RPMI8226 (cell line): ENCODE results near the gene CFAP161.

Source experiments
- DNase-seq: peaks from one replicate; pipeline ENCODE4 v3.0.0-alpha.2; 2015

The CFAP161 gene

DNA sequence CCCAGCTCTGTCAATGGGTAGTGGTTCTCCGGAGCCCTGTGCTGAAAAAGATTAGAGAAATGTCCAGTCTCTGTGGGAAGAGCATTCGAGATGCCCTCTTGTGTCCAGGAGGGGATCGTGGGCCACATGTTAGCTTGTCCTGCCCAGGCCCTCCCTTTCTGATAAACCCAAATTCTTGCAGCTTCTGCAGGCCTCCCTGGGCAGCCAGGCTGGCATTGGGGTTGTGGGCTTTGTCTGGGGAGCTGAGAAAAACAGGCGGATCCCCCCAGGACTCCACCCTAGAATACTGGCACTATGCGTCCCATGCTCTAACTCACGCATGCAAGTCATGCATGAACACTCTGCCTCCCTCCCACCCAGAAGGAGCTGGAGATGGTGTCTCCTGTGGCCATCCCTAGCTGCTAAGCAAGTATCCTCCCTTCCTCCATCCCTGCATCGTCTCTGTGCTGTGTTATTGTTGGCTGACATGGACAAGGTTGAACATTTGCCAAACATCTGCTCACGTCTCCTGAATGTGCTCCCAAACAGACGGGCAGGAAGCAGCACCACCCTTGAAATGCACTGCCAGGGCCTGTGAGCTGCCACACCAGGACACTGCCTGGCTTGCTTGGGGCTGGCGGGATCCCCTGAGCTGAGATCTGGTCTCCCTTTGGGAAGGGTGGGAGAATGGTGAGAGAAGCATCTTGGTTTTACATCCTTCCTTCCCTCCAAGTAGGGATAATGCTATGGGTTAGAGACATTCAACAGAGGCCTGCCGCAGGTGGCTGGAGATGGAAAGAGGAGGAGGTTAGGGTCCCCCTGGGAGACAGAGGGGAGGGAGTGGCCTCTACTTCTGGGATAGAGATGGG lies 26.5 kb downstream of the CFAP161 start:
- DNase-seq, result peak; percentile 45

DNA sequence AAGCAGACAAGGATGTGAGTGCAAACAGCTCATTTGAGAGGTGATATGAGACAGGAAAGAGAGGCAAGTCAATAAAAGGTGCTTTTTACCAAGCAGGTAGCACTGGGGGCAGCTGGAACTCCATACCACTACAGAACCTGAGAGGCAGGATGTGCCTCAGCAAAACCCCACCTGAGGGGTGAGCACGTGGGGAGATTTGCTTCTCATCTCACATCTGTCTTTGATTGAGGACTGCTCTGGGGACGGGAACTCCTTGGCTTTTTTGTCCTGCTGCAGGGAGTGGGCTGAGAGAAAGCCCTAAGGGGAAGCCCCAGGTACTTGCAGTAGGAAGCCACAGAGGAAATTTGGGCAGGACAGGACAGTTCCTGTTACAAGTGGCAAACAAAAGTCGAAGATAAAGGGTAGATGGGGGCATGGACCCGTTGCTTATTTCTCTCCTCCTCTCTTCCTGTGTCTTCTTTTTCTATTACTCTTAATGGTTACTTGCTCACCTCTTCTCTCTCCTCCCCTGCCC lies 27.1 kb downstream of the CFAP161 start:
- DNase-seq, result no peak

DNA sequence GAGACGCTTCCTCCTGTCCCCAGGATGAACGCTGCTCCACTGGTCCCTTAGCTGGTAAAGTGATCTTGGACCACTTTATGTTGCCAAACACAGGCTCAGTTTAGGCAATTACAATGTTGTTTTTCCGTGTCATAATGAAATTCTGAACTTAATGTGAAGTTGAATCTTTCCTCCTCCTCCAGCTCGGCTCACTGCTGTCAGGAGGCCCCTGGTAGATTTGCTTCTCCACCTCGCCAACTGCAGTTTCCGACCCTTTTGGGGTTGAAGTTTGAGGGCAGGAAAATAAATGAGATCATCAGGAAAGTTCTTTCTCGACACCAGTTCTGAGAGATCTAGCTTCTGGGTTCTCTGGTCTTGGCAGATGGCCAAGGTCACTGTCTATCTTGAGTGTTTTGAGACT lies 27.8 kb downstream of the CFAP161 start:
- DNase-seq, result no peak

DNA sequence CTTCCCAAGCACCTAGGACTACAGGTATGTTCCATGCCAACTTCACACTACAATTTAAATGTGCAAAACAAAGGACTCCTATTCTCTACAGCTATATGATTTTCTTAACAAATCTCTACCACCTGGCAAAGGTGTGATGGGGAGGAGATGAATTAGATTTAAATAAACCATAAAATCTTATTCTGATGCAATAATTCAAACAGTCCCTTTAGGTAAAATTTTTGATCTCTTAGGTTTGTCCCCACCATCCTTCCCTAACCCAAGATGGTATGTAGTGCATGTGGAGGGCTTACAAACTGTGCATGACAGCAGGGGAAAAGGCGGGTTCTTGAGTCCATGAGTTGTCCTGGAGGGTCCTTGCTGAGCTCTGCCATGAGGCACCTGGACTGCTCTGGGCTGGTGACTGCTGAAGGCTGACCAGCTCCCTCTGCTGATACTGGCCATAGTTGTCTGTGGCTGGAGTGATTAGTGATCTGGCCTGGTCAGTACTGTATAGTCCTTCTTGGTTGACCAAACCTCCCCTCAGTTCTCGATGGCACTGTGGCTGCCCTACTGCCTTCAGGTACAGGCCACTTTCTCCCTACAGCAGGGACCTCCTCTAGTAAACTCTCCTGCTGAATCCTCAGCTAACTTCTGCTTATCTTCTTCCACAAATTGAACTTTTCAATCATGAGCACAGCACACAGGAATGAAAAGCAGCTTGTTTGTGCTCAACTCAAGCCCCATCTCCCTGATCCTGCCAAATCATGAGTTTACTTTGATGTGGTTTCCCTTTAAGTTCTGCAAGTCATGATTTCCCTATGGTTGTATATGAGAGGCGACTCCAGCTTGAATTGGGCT lies 30.1 kb downstream of the CFAP161 start:
- no peak for DNase-seq

DNA sequence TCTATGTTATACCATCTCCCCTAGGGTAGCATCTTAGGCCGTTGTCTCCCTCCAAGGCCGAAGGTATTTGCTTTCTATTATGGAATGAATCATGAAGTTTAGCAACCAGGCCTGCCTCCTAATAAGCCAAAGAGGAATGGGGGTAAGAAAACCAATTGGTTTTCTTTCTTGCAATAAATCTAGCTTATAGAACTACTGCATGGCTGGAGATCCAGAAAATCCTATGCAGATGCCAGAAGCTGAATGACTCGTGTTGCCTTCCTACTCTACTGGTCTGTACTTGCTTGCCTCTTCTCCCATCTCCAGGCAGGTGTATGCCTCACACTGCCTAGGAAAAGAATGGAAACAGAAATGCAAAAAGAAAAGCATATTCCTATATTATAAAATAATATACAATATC lies 31.5 kb downstream of the CFAP161 start:
- no peak for DNase-seq

DNA sequence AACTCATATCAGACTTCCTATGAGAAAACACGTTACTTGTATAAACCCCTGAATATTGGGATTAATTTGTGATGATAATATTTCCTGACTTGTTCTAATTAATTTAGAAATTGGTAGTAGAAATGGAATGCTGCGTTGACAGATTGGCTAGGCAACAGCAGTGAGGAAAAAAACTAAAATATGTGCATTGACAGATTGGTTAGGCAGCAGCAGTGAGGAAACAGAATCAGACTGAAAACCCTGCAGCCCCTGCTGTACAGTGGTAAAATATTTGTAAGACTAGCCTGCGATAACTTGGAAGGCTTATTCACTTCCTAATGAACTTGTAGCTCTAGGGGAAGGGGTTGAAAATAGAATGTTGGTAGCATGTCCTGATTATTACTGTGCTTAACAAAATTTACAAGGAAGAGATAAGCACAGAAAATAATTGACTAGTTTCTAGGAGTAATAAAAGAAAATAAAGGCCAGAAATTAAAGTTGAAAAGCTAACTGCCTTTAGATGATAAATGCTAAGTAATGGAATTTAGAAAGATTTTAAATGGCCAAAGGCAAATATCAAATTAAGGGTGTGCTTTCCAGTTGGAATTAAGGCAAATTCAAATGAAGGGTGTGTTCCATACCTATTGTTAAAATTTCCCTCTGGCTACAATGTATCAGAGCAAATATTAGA lies 32.7 kb downstream of the CFAP161 start:
- no peak for DNase-seq

DNA sequence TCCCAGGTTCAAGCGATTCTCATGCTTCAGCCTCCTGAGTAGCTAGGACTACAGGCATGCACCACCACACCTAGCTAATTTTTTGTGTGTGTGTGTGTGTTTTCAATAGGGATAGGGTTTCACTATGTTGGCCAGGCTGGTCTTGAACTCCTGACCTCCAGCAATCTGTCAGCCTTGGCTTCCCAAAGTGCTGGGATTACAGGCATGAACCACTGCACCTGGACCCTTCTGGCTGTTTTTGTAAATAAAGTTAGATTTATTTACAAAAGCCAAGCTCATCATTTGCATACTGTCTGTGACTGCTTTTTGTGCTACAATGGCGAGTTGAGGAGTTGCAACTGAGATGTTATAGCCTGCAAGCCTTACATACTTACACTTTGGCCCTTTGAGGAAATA lies 34.1 kb downstream of the CFAP161 start:
- DNase-seq, result no peak

DNA sequence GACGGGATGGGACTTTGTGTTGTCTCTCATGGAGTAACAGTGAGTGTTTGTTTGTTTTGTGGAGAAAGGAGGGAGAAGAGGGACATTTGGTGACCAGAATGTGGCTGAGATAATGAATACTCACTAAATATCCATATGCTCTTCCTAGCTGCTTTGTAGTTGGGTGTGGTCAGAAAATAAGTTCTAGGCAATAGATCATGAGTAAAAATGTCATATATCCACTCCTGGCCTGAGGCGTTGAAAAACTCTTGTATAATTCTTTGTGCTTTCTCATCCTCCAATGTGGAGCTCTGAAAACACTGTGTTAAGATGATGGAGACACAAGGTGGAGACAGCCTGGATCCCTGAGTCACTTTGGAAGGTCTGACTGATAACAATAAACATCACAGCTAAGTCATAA lies 34.6 kb downstream of the CFAP161 start:
- no peak for DNase-seq

DNA sequence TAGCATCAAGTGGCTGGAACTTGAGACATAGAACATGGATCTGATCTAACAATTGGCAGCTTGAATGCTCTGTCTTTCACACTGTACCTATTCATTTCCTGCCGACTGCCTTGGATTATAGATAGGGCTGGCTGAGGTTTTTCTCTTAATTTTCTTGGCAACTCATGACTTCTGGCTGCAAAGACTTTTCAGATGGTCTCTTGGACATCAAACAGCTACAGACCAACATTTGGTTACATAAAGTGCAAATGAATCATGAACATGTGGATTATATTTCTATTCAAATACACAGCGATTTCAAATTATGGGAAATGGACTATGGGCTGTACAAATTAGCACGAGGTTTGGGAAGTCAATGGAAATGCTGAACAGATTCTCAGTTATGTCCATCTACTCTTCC lies 36.4 kb downstream of the CFAP161 start:
- DNase-seq, result no peak

DNA sequence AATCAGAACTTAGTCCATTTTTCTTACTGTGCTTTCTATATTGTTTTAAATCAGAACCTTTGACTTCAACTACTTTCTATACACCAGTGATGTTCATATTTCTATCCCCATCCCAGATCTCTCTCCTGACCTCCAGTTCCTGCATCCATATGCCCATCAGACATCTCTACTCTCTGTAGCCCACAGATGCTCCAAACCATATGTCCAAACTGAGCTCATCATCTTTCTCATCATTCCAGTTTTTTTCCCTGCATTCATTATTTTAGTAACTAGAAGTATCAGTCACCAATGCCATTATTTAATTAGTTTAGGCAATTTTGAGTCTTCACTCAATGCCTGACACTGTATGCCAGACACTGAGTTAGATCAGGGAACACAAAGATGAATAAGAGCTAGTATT lies 37.2 kb downstream of the CFAP161 start:
- no peak for DNase-seq

DNA sequence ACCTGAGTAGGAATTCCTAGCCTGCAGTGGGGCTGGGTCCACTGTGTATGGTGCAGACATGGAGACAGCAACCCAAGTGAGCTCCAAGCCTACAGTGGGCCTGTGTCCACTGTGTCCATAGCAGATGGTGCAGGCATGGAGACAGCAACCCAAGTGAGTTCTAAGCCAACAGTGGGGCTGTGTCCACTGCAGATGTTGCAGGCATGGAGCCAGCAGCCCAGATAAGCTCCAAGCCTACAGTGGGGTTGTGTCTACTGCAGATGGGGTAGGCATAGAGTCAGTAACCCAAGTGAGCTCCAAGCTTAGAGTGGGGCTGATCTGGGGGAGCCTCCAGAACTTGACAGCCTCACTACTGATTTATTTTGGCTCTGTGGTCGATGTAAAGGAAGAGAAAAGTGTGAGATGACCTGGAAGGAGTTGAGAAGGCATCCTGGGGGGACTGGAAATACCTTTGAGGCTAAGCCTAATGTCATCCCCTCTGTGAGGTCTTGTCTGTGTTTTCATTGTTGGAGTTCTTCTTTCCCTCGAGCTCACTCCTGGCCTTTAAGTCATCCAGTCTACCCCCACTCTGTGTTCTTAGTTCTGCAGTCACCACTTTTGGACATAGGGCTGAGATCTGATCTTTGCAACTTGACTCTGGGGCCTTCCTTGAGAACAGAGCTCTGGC lies 40.2 kb downstream of the CFAP161 start:
- DNase-seq, result no peak

DNA sequence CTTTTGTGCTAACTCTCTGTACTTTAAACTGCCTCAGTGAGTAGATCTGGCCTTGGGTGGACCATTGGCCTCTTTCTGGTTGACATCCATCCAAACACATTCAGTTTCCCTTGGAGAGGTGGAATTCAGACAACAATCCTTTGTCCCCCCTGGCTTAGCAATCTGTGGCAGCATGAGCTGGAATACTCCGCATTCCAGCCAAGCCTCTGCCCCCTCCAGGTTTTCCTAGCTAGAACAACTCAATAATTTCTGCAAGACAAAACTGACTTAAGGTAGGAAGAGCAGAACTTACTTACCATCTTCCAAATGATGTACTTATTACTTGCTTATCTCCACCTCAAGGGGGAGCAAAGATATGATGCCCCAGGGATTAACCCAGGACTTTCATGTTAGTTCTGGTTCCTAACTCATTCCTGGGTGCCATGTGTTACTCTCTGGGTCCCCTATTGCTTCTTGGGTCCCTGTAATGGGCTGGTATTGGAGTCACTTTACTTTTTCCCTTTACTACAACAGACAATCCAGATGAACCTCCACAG lies 40.8 kb downstream of the CFAP161 start:
- no peak for DNase-seq

DNA sequence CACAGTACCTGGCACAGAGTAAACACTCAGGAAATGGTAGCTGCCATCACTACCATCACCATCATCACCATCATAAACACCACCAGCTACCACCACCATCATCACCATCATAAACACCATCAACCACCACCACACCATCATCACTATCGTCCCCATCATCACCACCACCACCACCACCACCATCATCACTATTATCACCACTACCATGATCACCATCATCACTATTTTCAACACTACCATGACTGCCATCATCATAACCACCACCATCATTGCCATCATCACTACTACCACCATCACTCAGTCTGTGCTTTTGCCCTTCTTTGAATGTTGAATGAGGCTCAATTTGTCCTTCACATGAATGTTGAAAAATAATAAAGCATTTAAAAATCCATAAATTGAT lies 41.4 kb downstream of the CFAP161 start:
- DNase-seq, result no peak

DNA sequence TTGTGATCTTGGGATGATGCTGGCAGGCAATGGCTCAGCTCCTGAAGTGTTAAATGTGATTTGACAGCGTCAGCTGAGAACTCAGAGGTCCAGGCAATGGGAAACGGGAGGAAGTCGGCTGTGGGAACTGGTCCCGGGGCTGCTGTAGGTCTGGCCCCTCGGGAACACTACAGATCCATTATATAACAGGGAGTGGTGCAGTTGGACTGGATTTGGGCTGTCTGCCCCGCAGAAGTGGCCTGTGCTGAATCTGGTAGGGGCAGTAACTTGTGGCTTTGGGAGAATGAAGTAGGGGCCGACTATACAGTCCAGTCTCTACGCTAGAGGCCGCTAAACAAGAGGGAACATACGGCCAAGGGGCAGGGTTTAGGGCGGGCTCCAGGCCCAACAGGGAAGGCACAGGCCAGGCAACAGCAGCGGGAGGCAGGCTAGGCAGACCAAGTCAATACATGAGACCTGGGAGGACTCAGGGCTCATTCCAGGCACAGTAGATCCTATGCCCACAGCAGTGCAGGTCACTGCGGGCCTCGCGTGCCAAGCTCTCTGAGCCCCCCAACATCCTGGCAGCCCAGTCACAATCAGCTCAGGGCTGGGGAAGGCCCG lies 42.3 kb downstream of the CFAP161 start:
- DNase-seq, result no peak

DNA sequence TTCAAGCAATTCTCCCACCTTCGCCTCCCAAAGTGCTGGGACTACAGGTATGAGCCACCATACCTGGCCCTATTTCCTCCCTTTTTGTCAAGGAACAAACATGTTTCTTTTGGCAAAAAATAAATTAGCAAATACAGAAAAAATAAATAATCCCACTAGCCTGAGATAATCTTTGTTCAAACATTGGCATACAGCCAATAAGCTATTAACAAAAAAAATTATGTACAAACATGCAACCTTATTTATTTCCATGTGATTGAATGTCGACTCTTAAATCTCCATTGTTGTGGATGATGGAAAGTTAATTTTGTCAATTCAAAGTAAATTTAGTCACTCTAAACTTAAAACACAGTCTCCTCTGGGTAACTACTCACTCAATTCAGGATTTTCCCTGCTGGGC lies 44.3 kb downstream of the CFAP161 start:
- DNase-seq, result no peak

DNA sequence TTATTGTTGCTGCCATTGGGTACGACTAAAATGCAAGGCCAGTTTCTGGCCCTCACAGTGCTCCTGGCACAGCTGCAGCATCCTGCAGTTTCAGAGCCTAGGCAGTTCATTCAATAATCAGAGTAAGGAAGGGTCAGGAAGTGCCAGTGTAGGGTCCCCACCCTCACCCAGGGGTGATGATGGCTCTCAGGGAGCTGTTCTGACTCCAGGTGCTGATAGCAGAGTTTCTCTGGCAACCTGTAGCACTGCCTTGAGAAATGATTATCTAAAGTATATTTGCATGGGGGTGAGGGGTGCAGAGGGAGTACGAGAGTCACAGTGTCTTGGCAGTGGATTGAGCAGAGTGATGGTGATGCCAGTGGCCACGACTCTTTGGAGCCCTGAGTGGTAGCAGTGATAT lies 47.1 kb downstream of the CFAP161 start:
- no peak for DNase-seq

DNA sequence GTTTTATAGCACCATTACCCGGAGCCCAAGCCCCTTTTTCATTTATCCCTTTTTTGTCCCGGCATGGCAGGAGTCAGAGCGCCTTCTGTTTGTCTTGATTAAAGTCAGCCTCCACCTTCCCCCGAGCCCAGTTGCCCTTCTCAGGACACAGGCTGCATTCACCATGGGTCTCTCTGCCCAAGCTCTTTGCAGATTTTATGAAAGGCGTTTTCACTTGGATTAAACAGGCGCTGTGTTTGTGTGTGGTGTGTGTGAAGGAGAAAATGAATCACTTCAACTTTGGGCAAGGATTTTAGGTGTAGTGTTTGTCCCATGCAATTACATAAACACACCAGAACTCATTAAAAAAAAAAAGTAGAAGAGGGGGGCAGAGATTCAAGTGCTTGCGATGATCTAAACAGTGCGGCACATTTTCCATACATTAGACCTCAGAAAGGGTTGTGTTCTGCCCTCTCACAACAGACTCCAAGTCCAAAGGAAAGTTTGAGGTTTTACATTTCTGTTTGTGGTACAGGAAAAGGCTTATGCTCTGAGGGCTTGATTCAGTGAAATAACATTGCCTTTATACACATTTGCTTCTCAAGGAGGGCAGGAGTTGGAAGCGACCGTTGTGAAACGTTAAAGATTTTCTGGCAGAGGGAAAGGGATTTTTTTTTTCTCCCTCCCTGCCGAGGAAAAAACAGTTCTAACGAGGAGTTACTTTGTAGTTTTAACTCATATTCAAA lies 48.1 kb downstream of the CFAP161 start:
- DNase-seq, result no peak

DNA sequence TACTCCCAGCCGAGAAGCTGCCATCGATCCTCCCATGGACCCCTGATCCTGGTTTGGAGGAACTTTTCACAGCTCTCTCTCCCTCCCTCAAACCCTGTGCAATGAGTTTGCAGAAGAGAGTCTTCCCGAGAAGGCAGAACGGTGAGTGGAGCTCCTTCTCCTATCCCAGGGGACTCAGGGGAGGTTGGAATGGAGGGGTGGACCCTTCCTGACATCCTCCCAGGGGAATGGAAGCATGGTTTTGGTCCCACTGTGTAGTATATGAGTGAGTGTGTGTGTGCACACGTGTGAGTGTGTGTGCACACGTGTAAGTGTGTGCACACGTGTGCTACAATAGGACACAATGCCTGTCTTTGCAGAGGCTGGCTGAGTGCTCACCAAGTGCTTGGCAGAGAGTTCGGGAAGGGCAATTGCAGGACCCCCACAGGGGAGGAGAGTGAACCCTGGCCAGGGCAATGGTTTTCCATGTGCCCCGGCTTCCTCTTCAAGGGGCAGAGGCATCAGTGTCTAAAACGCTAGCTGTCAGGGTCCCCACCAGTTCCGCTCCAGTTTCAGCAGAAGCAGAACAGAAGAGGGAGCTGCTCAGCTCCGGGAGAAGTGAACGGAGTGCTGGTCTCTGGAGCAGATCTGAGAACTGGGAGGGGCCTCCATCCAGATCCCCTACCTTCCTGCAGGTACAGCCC lies 48.8 kb downstream of the CFAP161 start:
- DNase-seq, result no peak

DNA sequence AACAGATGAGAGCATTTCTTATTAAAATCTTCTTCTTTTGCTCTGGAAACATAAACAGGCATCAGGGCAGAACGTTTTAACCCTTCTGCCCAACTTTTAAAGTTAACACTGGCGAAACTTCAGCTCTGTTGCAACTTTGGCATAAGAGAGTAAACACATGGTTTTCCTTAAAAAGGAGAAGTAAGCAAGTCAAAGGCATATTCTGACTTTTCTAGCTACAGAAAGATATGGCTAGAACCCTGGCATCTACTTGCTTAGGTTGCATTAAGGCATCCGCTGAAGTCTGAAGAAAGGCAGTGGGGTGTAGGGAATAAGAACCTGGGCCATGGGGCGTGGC lies 49.3 kb downstream of the CFAP161 start:
- DNase-seq, result no peak

DNA sequence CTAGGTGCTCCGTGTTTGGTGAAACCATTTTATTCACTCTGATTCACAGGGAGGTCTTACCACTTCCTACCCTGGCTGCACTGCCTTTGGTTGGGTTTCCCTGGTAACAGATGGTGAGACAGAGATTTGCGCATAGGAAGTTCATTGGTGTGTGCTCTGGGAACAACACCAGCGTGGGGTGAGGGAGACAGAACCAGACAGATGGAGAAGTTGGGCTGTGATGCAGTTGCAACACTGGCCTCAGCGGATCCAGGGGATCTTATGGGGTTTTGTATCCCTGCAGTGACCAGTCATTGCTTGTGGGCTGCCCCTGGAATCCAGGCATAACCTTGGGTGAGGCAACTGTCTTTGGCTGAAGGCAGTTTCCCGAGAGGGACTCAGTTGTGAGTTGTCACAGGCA lies 50.1 kb downstream of the CFAP161 start:
- no peak for DNase-seq
